ENCODE data around the gene FRMD3. TPM values are rescaled to one million over a fixed set of nuclear protein-coding genes. Genes with fewer than 3 reads are reported as not detected.

FRMD3 gene
- total and polyA plus RNA-seq, 4 donors, result 0.16 to 0.75 (median 0.48) TPM

DNA sequence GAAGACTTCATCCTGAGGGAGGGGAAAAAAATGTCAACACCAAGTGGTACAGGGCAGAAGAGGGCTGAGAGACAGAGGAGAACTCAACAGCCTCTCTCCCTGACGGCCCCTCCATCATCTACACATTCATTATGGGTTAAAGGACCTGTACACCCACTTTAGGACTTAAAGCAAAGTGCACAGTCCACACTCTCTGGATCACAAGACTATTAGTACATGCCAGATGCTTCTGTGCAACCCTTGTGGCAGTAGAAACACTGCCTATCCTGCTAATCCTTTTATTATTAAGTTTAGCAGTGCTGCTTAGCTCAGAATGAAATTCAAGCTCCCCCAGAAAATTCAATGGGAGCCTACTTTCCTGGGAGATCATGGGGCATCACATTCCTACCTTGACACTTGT, 1.9 kb downstream of the FRMD3 start:
- Histone ChIP-seq H3K4me3 (ENCODE audit: low read depth in 1 of 3, low read length in 3 of 3) (no peak overlapping the region), H3K27ac (ENCODE audit: low read depth in 1 of 2, low read length in 2 of 2) (no peak overlapping the region), H3K4me1 (ENCODE audit: control insufficient read depth in 4 of 4, insufficient read depth in 4 of 4, low read length in 3 of 4) (peaks cover 11 to 21% (median 16%) of the 10 kb centered on the region in 4 donors), H3K9me3 (ENCODE audit: control insufficient read depth in 4 of 4, low read length in 3 of 4) (no peaks in the 10 kb centered on the region), H3K36me3 (ENCODE audit: control insufficient read depth in 4 of 4, insufficient read depth in 3 of 4, low read depth in 1 of 4, low read length in 3 of 4) (no peaks in the 10 kb centered on the region), H3K27me3 (ENCODE audit: control insufficient read depth in 4 of 4, insufficient read depth in 4 of 4, low read length in 3 of 4) (peaks cover 0 to 7% (median 3%) of the 10 kb centered on the region in 4 donors), H3K9ac (ENCODE audit: low read depth in 1 of 2, low read length in 2 of 2) (no peak overlapping the region)
- 74% methylated on average over 1 of the region's 1 CpG for WGBS
- TF ChIP-seq, protein P1, sequence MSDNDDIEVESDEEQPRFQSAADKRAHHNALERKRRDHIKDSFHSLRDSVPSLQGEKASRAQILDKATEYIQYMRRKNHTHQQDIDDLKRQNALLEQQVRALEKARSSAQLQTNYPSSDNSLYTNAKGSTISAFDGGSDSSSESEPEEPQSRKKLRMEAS (IDR thresholded peaks at IDR 0.05), result no peak
- no peak for TF ChIP-seq REST (IDR thresholded peaks at IDR 0.05)
- TF ChIP-seq FOXA2 (IDR thresholded peaks at IDR 0.05), result no peak
- TF ChIP-seq ZBTB33 (IDR thresholded peaks at IDR 0.05), result no peak
- no peak for TF ChIP-seq RAD21 (IDR thresholded peaks at IDR 0.05)
- no peak for TF ChIP-seq FOXA1 (IDR thresholded peaks at IDR 0.05)
- no peak for TF ChIP-seq TAF1 (conservative IDR thresholded peaks at IDR 0.05)
- no peak for TF ChIP-seq CTCF (IDR thresholded peaks at IDR 0.05; ENCODE audit: low read depth, low read length, missing input control)
- TF ChIP-seq YY1 (IDR thresholded peaks at IDR 0.05), result no peak
- TF ChIP-seq GABPA (IDR thresholded peaks at IDR 0.05 in 1 of 2, conservative IDR thresholded peaks at IDR 0.05 in 1 of 2), result no peak
- no peak for TF ChIP-seq RXRA (IDR thresholded peaks at IDR 0.05)
- TF ChIP-seq, protein P2, sequence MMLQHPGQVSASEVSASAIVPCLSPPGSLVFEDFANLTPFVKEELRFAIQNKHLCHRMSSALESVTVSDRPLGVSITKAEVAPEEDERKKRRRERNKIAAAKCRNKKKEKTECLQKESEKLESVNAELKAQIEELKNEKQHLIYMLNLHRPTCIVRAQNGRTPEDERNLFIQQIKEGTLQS (IDR thresholded peaks at IDR 0.05), result no peak
- TF ChIP-seq SP1 (IDR thresholded peaks at IDR 0.05), result no peak
- TF ChIP-seq HNF4G (IDR thresholded peaks at IDR 0.05), result no peak
- DNase-seq (ENCODE audit: low spot score), result no peak

DNA sequence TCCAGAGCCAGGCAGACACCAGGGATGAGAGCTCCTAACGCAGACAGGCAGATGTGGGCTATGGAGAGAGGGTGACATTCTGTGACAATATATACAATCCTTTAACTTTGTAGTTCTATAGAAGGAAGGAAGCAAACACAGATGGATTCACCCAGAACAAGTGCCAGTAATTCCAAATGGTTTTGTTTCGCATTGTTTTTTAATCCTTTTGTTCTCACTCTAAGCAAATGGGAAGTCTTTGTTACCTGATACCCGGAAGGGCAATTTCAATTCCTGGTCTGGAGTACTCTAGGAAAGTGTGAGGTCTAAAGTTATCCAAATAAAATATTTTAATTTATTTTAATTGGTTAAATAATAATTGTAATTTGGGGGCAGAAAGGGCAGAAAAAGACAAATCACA, 2.5 kb downstream of the FRMD3 start:
- H3K9me3 ChIP-seq (ENCODE audit: control insufficient read depth in 4 of 4, low read length in 3 of 4), result no peaks in the 10 kb centered on the region
- WGBS, result 92% methylated on average over 3 of the region's 3 CpGs
- no peak overlapping the region for H3K27ac ChIP-seq (ENCODE audit: low read depth in 1 of 2, low read length in 2 of 2)
- H3K36me3 ChIP-seq (ENCODE audit: control insufficient read depth in 4 of 4, insufficient read depth in 3 of 4, low read depth in 1 of 4, low read length in 3 of 4), result no peaks in the 10 kb centered on the region
- H3K4me1 ChIP-seq (ENCODE audit: control insufficient read depth in 4 of 4, insufficient read depth in 4 of 4, low read length in 3 of 4), result peaks cover 11 to 21% (median 16%) of the 10 kb centered on the region in 4 donors
- peaks cover 0 to 7% (median 3%) of the 10 kb centered on the region in 4 donors for H3K27me3 ChIP-seq (ENCODE audit: control insufficient read depth in 4 of 4, insufficient read depth in 4 of 4, low read length in 3 of 4)
- H3K4me3 ChIP-seq (ENCODE audit: low read depth in 1 of 3, low read length in 3 of 3), result no peak overlapping the region
- DNase-seq (ENCODE audit: low spot score), result no peak
- TF ChIP-seq CTCF (IDR thresholded peaks at IDR 0.05; ENCODE audit: low read depth, low read length, missing input control) (no peak), GABPA (IDR thresholded peaks at IDR 0.05 in 1 of 2, conservative IDR thresholded peaks at IDR 0.05 in 1 of 2) (no peak), EGR1 (IDR thresholded peaks at IDR 0.05; ENCODE audit: low read depth in 2 of 2) (no peak), HNF4A (conservative IDR thresholded peaks at IDR 0.05) (no peak), ZBTB33 (IDR thresholded peaks at IDR 0.05) (no peak)
- TF ChIP-seq, protein P2 (IDR thresholded peaks at IDR 0.05), result no peak
- TF ChIP-seq, protein P1 (IDR thresholded peaks at IDR 0.05), result no peak
- no peak overlapping the region for H3K9ac ChIP-seq (ENCODE audit: low read depth in 1 of 2, low read length in 2 of 2)
